DMS153 (cell line): ENCODE measurements around the gene GPATCH2.

Experiments
- DNase-seq: peaks from one replicate; lab custom pipeline; 2025; lab: John Stamatoyannopoulos, UW

The GPATCH2 gene

GRCh38 chr1:217577336-217577735, 53.6 kb downstream of the GPATCH2 start:
- DNase-seq: no peak

- no peak for DNase-seq
Measured at GRCh38 chr1:217574265-217574949, 56.5 kb downstream of the GPATCH2 start.

GRCh38 chr1:217569021-217569420, 61.9 kb downstream of the GPATCH2 start:
- no peak for DNase-seq

DNA sequence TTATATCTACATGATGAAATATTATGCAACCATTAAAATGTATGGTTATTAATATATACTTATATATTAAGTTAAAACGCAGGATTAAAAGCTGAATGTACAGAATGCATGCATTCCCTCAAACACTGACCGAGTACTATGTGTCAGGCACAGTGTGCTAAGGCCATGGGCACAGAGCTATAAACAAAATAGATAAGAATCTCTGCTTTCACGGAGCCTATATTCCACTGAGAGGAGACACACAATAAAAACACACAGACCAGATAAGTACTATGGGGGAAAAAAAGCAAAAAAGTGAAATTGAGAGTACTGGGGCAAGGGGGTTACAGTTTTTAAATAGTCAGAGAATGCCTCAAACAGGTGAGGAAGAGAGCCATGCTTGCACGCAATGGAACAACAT, 62.7 kb downstream of the GPATCH2 start:
- no peak for DNase-seq

- DNase-seq: no peak
Measured at GRCh38 chr1:217564833-217565232, 66.1 kb downstream of the GPATCH2 start.

GRCh38 chr1:217564207-217564606, 66.7 kb downstream of the GPATCH2 start:
- no peak for DNase-seq

- DNase-seq: no peak
Measured at GRCh38 chr1:217563179-217563578, 67.7 kb downstream of the GPATCH2 start.

- no peak for DNase-seq
Measured at GRCh38 chr1:217562229-217562878, 68.5 kb downstream of the GPATCH2 start.

- DNase-seq: no peak
Measured at GRCh38 chr1:217561446-217561845, 69.4 kb downstream of the GPATCH2 start.

DNA sequence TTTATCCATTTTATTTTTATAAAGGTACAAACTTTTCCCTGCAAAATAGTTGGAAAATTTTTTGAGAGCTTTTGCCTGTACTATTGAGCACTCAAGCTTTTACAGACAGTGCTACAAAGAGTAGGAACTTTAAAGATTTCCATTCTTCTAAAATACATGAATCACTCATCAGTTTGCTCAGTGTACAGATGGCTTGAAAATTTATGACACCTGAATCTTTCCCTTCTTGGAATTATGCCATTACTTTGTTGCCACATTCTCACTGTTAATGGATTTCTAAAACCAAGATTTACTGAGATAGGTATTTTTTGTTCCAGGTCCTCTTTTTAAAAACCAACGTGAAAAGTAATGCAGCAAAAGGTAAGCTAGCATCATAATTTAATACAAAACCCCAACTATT, 76.0 kb downstream of the GPATCH2 start:
- DNase-seq: no peak

GRCh38 chr1:217553949-217554509, 76.9 kb downstream of the GPATCH2 start:
- no peak for DNase-seq

GRCh38 chr1:217552339-217552951, 78.4 kb downstream of the GPATCH2 start:
- no peak for DNase-seq

- DNase-seq: no peak
Measured at GRCh38 chr1:217542837-217543236, 88.1 kb downstream of the GPATCH2 start.

DNA sequence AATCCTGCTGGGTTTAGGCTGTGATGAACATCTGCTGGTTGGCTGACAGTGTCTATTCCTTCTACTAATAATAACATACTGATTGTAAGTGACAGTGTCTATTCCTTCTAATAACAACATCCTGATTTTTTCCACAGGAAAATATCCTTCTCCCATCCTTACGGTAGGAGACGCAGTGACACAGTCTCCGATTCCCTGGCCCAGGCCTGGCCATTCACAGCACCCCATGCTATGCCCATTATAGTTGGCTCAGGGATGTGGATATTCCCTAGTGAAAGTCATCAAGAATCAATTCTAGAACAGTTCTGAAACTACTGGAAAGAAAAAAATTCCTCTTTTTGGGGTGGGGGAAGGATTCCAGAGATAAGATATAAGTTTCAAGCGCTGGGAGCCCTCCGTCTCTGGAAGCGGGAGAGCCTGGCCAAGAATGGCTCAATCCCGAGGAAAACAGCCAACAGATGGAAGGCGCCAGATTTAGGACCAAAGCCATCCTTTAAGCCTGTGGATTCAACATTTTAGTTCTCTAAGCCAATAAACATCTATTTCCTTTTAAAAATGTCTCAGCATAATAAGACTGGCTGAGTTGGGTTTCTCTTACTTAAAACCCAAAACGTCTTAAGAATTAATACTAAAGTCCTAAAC, 88.6 kb downstream of the GPATCH2 start:
- no peak for DNase-seq

DNA sequence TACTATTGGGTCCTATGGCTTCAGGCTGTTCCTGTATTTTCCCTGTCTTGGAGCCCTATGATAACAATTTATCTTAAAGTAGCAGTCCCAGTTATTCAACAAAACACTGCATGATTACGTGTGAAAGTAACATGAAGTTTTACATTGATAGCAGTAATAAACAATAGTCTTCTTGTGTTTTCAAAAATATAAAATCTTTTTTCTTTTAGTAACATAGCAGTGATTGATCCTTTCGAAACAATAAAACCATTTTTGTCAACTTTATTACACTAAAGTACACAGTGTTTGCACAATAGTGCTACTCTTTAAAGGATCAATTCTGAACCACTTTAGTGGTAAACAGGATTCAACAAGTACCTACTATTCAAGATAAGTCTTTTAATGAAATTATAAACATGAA, 90.6 kb downstream of the GPATCH2 start:
- no peak for DNase-seq

DNA sequence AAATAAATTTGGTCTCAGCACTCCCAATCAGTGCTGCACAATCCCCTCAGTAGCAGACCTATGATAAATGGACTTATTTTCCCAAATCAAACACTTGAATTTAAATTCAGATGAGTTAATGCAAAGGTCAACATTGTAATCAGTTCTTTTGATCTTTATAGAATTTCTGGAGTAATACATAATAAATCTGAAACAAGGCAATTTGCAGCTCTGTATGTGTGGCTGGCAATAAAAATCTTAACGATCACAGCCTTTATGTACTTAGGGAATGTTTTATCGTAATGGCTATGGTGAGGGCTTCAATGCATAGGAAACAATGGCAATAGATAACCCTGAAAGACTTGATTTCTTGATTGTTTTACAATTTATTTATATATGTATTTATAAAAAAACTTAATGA, 91.4 kb downstream of the GPATCH2 start:
- peak; percentile 80 for DNase-seq

DNA sequence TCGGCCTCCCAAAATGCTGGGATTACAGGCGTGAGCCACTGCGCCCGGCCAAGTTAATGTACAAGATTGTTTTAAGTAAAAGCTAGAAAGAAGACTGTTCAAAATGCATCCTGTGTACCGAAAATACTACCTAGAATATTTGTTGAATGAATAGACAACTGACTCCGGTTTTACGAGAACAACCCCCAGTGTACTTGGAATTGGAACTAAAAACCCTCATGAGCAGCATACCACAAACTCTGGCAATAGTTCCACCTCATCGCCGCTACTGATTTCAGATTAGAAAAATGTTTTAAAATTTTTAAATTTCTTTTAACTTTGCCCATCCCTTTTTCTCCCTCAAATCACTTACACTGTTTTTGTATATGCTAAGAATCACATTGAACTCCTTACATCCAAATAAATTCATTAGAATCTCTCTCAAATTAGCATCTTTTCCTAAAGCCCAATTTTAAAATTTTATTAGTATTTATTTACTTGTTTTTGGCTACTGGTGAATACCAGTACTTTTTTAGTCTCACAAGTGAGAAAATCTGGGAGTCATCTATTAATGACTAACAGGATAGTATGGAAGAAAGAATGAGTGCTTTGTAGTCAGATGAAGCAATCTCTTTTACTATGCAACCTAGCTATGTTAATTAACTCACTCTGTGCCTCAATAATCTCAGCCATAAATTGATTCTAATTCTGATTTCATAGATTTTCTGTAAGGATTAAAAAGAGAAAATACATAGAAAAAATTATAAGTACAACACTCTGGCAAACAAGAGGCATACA, 95.1 kb downstream of the GPATCH2 start:
- no peak for DNase-seq

- DNase-seq: no peak
Measured at GRCh38 chr1:217534566-217534965, 96.3 kb downstream of the GPATCH2 start.

DNA sequence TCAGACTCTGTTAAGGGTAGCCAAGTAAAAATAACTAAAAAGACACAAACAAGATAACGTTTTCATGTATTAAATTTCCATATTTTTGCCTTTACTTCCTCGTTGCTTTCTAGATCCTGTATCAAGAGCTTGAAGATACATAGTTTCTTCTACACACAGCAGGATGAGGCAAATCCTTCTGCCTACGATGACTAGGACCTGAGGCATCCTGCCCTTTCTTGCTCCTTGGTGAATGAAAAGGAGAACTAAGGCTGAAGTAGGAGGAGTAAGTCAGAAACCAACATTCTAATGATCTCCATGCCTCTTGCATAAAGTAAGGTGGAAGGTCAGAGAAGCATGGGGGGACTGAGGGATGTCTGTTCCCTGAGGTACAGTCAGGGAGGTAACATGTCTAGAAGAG, 102.6 kb downstream of the GPATCH2 start:
- DNase-seq: no peak

- DNase-seq: no peak
Measured at GRCh38 chr1:217527151-217527550, 103.7 kb downstream of the GPATCH2 start.

DNA sequence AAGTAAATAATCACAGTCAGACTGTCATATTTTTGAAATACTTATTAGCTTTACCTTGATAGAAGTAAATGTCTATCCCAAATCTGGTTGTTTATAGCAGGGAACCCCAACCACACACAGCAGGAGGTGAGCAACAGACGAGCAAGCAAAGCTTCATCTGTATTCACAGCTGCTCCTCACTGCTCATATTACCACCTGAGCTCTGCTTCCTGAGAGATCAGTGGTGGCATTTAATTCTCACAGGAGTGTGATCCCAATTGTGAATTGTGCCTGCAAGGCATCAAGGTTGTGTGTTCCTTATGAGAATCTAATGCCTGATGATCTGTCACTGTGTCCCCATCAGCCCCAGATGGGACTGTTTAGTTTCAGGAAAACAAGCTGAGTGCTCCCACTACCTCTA, 104.3 kb downstream of the GPATCH2 start:
- DNase-seq: no peak
